HCT116 (cell line): Measurements from ENCODE around the gene FGF21. TPM values are rescaled to one million over a fixed set of nuclear protein-coding genes. Genes with fewer than 3 reads are reported as not detected.

Experiments used
- ATAC-seq: fragments of 200-7000 bp; cut with Tn5 transposase; 2 replicates; pipeline ENCODE4 v1.9.1; 2020; ENCODE audit warnings: mild to moderate bottlenecking, moderate library complexity
- BruUV-seq: library from RNA; stranded (reverse); fragments of 400-500 nt; replicated peaks from 2 replicates; lab custom pipeline; 2021; lab: Mats Ljungman, UMichigan
- CTCF ChIA-PET: fragments of 300-600 bp; sonication (Branson Sonifier 250); formaldehyde crosslinking; loops from one replicate; lab custom pipeline; 2021; ENCODE audit warnings: antibody characterized with exemption; lab: Charles Lee
- POLR2A ChIA-PET: fragments of 300-600, 350-600 bp; sonication (Branson Sonifier 250); formaldehyde crosslinking; loops from one replicate; lab custom pipeline; 2021; ENCODE audit warnings: antibody characterized with exemption; lab: Charles Lee
- RAD21 ChIA-PET, 2 experiments: fragments of 300-600 bp; sonication (Branson Sonifier 250); formaldehyde crosslinking; loops; one replicate each; lab custom pipeline; 2023; ENCODE audit warnings: low total read pairs in 2 of 2; ENCODE audit not compliant: uncharacterized antibody in 2 of 2, unreplicated experiment in 2 of 2, low non-redundant PET in 1 of 2; lab: Charles Lee
- DNase-seq: peaks from one replicate; pipeline ENCODE4 v3.0.0-alpha.2; 2010; ENCODE audit warnings: low read depth, low spot score
- H2AFZ ChIP-seq: fragments of 200-600 bp; shearing (Covaris generic), sonication (generic); 2 replicates; pipeline ENCODE4 v1.6.1; 2017; ENCODE audit warnings: low read depth, mixed run types, mixed read lengths, antibody characterized with exemption, low read length; ENCODE audit not compliant: poor library complexity, severe bottlenecking
- H3K27ac ChIP-seq: 2 replicates; pipeline ENCODE4 v1.5.1; 2012; ENCODE audit warnings: low read depth, low read length
- H3K27me3 ChIP-seq: fragments of 200-600 bp; sonication (generic); 2 replicates; pipeline ENCODE4 v1.6.1; 2016; ENCODE audit warnings: mixed run types, low read length, mixed read lengths; ENCODE audit not compliant: insufficient read depth
- H3K36me3 ChIP-seq, 2 experiments: fragments of 200-500 bp in 1 of 2; fragments of 200-600 bp in 1 of 2; sonication (Bioruptor generic) in 1 of 2; sonication (generic) in 1 of 2; 2 replicates each; pipeline versions ENCODE4 v1.5.1 to v1.6.1; 2014 to 2016; ENCODE audit warnings: low read length in 2 of 2, inconsistent platforms in 1 of 2, mixed read lengths in 1 of 2, mixed run types in 1 of 2; ENCODE audit not compliant: insufficient read depth in 2 of 2, control insufficient read depth in 1 of 2
- H3K4me1 ChIP-seq, 2 experiments: fragments of 200-600 bp in 1 of 2; sonication (generic) in 1 of 2; 2 replicates each; pipeline versions ENCODE4 v1.5.1 to v1.6.1; 2012 to 2017; ENCODE audit warnings: low read length in 2 of 2, inconsistent platforms in 1 of 2, mild to moderate bottlenecking in 1 of 2, mixed read lengths in 1 of 2, mixed run types in 1 of 2, moderate library complexity in 1 of 2; ENCODE audit not compliant: insufficient read depth in 2 of 2, control insufficient read depth in 1 of 2
- H3K4me2 ChIP-seq: fragments of 200-600 bp; sonication (generic); 2 replicates; pipeline ENCODE4 v1.6.1; 2017; ENCODE audit warnings: mixed run types, low read length, mixed read lengths
- H3K4me3 ChIP-seq, 2 experiments: fragments of 200-600 bp in 1 of 2; sonication (generic) in 1 of 2; replicated peaks in 1 of 2; 2 replicates each; pipeline ENCODE4 v1.5.1; 2011 to 2016; ENCODE audit warnings: low read length in 2 of 2, control low read depth in 1 of 2, low read depth in 1 of 2, mild to moderate bottlenecking in 1 of 2, mixed read lengths in 1 of 2, mixed run types in 1 of 2
- H3K79me2 ChIP-seq: fragments of 200-600 bp; sonication (generic); 2 replicates; pipeline ENCODE4 v1.6.1; 2017; ENCODE audit warnings: mild to moderate bottlenecking, mixed run types, low read length, moderate library complexity, mixed read lengths; ENCODE audit not compliant: insufficient read depth
- H3K9ac ChIP-seq: fragments of 200-600 bp; sonication (generic); 2 replicates; pipeline ENCODE4 v1.6.1; 2016; ENCODE audit warnings: low read length, mixed read lengths
- H3K9me2 ChIP-seq: fragments of 200-600 bp; sonication (generic), shearing (Covaris generic); 2 replicates; pipeline ENCODE4 v1.6.1; 2017; ENCODE audit warnings: mixed run types, mild to moderate bottlenecking, moderate library complexity; ENCODE audit not compliant: insufficient read depth
- H3K9me3 ChIP-seq, 2 experiments: fragments of 200-500 bp in 1 of 2; fragments of 200-600 bp in 1 of 2; sonication (Bioruptor generic) in 1 of 2; sonication (generic) in 1 of 2; 2 replicates each; pipeline ENCODE4 v1.6.1; 2014 to 2017; ENCODE audit warnings: low read length in 2 of 2, mixed read lengths in 2 of 2, inconsistent platforms in 1 of 2, low read depth in 1 of 2, mild to moderate bottlenecking in 1 of 2, mixed run types in 1 of 2, moderate library complexity in 1 of 2; ENCODE audit not compliant: control insufficient read depth in 1 of 2, insufficient read depth in 1 of 2
- H4K20me1 ChIP-seq: fragments of 200-600 bp; sonication (generic), shearing (Covaris generic); 2 replicates; pipeline ENCODE4 v1.6.1; 2017; ENCODE audit warnings: mixed run types, mild to moderate bottlenecking, moderate library complexity; ENCODE audit not compliant: insufficient read depth
- CBX3 ChIP-seq: IDR thresholded peaks from 2 replicates; pipeline ENCODE4 v1.6.1; 2012; ENCODE audit warnings: low read depth
- FOSL1 ChIP-seq: IDR thresholded peaks from 2 replicates; pipeline ENCODE4 v1.6.1; 2012; ENCODE audit warnings: low read depth
- JUND ChIP-seq: IDR thresholded peaks from 2 replicates; pipeline ENCODE4 v1.6.1; 2012
- SIN3A ChIP-seq: IDR thresholded peaks from 2 replicates; pipeline ENCODE4 v1.6.1; 2012; ENCODE audit warnings: low read depth
- TCF7L2 ChIP-seq: IDR thresholded peaks from 2 replicates; pipeline ENCODE4 v1.7.0; 2011; ENCODE audit warnings: borderline replicate concordance, inconsistent platforms; ENCODE audit not compliant: insufficient read depth, insufficient read length; ENCODE audit errors: extremely low read depth
- YY1 ChIP-seq: IDR thresholded peaks from 2 replicates; pipeline ENCODE4 v1.6.1; 2011; ENCODE audit warnings: low read length, low read depth, moderate library complexity, mild to moderate bottlenecking; ENCODE audit not compliant: insufficient replicate concordance; ENCODE audit errors: extremely low read depth
- intact Hi-C: fragments of 100-400 bp; cut with micrococcal nuclease; formaldehyde crosslinking; loops from 2 replicates; pipeline ENCODE4 v1.10.0; 2022
- total RNA-seq: library from RNA; stranded (reverse); gene quantifications from one replicate; pipeline ENCODE4 v1.2.1, GENCODE V29; 2021; ENCODE audit not compliant: unreplicated experiment
- TF ChIP-seq, protein P1 (sequence below): IDR thresholded peaks from 2 replicates; pipeline ENCODE4 v1.6.1; 2012
- TF ChIP-seq, protein P2 (sequence below), 3 experiments: fragments of 200-600 bp in 1 of 3; sonication (generic) in 1 of 3; IDR thresholded peaks in 2 of 3; conservative IDR thresholded peaks in 1 of 3; 2 replicates each; pipeline ENCODE4 v1.5.1; 2012 to 2017; ENCODE audit warnings: low read depth in 2 of 3, low read length in 2 of 3, antibody characterized with exemption in 1 of 3, borderline replicate concordance in 1 of 3, control low read depth in 1 of 3, mild to moderate bottlenecking in 1 of 3, mixed read lengths in 1 of 3, mixed run types in 1 of 3, moderate library complexity in 1 of 3; ENCODE audit not compliant: insufficient read depth in 1 of 3

FGF21 gene
- total RNA-seq, 1 experiment from 2014 or later = 0.81 TPM

GRCh38 chr19:48780631-48781391 lies 25.5 kb downstream of the FGF21 start:
- Histone ChIP-seq H3K27me3 (no peaks in the 10 kb centered on the region), H3K4me2 (peak overlapping the region; percentile 34), H3K9me3 (no peaks in the 10 kb centered on the region), H3K79me2 (no peaks in the 10 kb centered on the region)
- TSS peak; percentile 95 for BruUV-seq
- intact Hi-C loops = no loop called here
- TF ChIP-seq, protein P1, sequence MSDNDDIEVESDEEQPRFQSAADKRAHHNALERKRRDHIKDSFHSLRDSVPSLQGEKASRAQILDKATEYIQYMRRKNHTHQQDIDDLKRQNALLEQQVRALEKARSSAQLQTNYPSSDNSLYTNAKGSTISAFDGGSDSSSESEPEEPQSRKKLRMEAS = peak; percentile 72
- TF ChIP-seq, protein P2, sequence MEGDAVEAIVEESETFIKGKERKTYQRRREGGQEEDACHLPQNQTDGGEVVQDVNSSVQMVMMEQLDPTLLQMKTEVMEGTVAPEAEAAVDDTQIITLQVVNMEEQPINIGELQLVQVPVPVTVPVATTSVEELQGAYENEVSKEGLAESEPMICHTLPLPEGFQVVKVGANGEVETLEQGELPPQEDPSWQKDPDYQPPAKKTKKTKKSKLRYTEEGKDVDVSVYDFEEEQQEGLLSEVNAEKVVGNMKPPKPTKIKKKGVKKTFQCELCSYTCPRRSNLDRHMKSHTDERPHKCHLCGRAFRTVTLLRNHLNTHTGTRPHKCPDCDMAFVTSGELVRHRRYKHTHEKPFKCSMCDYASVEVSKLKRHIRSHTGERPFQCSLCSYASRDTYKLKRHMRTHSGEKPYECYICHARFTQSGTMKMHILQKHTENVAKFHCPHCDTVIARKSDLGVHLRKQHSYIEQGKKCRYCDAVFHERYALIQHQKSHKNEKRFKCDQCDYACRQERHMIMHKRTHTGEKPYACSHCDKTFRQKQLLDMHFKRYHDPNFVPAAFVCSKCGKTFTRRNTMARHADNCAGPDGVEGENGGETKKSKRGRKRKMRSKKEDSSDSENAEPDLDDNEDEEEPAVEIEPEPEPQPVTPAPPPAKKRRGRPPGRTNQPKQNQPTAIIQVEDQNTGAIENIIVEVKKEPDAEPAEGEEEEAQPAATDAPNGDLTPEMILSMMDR (IDR thresholded peaks at IDR 0.05 in 2 of 3, conservative IDR thresholded peaks at IDR 0.05 in 1 of 3; ENCODE audit: borderline replicate concordance in 1 of 3, insufficient read depth in 1 of 3, low read depth in 2 of 3, low read length in 2 of 3) = no peak
- TF ChIP-seq TCF7L2 (peak; percentile 72), FOSL1 (peak; percentile 52; the same call in 1 of the 2 replicates), SIN3A (no peak), JUND (peak; percentile 56; the same call in 1 of the 2 replicates), YY1 (no peak), CBX3 (no peak)
- TF ChIP-seq, all 23 proteins: peak for 4
- H3K4me1 ChIP-seq = peaks cover 23 to 28% of the 10 kb centered on the region in 2 experiments; a peak in 3 of 4 replicates
- no peaks in the 10 kb centered on the region for H4K20me1 ChIP-seq
- CTCF ChIA-PET = no interaction called here
- H3K27ac ChIP-seq = peak overlapping the region; percentile 36
- H3K9ac ChIP-seq = no peak overlapping the region
- H3K4me3 ChIP-seq = no peak overlapping the region
- RAD21 ChIA-PET = no interaction called here
- DNase-seq (no peak), ATAC-seq (peak; percentile 29; the same call in 1 of the 2 replicates)
- H2AFZ ChIP-seq = peak overlapping the region; percentile 83
- POLR2A ChIA-PET = interaction anchor here (0.7 kb wide), 1 partner anchor 10 kb away, joined by 3 read pairs; no protein-coding TSS in a partner anchor
- H3K9me2 ChIP-seq = no peaks in the 10 kb centered on the region
- no peaks in the 10 kb centered on the region for H3K36me3 ChIP-seq
